Colonic mucosa (tissue), 4 donors: ENCODE results near the gene IMMP2L. TPM values are rescaled to one million over a fixed set of nuclear protein-coding genes. Genes with fewer than 3 reads are reported as not detected.

Source experiments
- DNase-seq: peaks from one replicate; pipeline ENCODE4 v3.0.0-alpha.2; 2020
- H3K27ac ChIP-seq: fragments of 200-600 bp; one replicate; pipeline ENCODE4 v1.8.0; 2021
- H3K27me3 ChIP-seq: fragments of 200-600 bp; one replicate; pipeline ENCODE4 v1.8.0; 2021
- H3K36me3 ChIP-seq: fragments of 200-600 bp; one replicate; pipeline ENCODE4 v1.8.0; 2021
- H3K4me1 ChIP-seq: fragments of 200-600 bp; one replicate; pipeline ENCODE4 v1.8.0; 2021; ENCODE audit warnings: mild to moderate bottlenecking
- H3K4me3 ChIP-seq: fragments of 200-600 bp; one replicate; pipeline ENCODE4 v1.8.0; 2021
- H3K9ac ChIP-seq, 2 donors: one replicate each; pipeline ENCODE4 v1.7.0; 2013; ENCODE audit warnings: control low read depth in 2 of 2, low read depth in 2 of 2, low read length in 2 of 2
- H3K9me3 ChIP-seq: fragments of 200-600 bp; one replicate; pipeline ENCODE4 v1.8.0; 2021
- CTCF ChIP-seq: fragments of 200-600 bp; IDR thresholded peaks from one replicate; pipeline ENCODE4 v1.8.0; 2022; ENCODE audit warnings: antibody characterized with exemption, mild to moderate bottlenecking
- intact Hi-C: fragments of 100-400 bp; cut with DNase I; formaldehyde crosslinking; loops from one replicate; pipeline ENCODE4 v1.14.1; 2022
- total RNA-seq, 2 donors: library from RNA; stranded (reverse); fragmentation: NEBNext Ultra II Directional in 1 of 2; extraction: Animal tissue kit (Norgen Biotek cat#: 25700) in 1 of 2; gene quantifications; one replicate each; pipeline ENCODE4 v1.2.1, GENCODE V29; 2021
- donor health status: healthy.
- donor health status: DM: no; HTN: no; CAD: no.
- donor health status: DM: no; HTN: no; CAD: no.

Gene IMMP2L
- total RNA-seq, 2 donors from 2014 or later, result 13.4 to 15.4 TPM

- Histone ChIP-seq H3K27ac (no peak overlapping the region), H3K9me3 (no peaks in the 10 kb centered on the region), H3K27me3 (no peaks in the 10 kb centered on the region), H3K36me3 (no peaks in the 10 kb centered on the region), H3K9ac (no peak overlapping the region), H3K4me1 (no peaks in the 10 kb centered on the region), H3K4me3 (no peak overlapping the region)
- intact Hi-C loops, result no loop called here
- no peak for DNase-seq
- TF ChIP-seq CTCF, result no peak
Measured at GRCh38 chr7:111129435-111129834, 432.9 kb downstream of the IMMP2L start.

GRCh38 chr7:111126987-111127386, 435.3 kb downstream of the IMMP2L start:
- DNase-seq, result no peak
- intact Hi-C loops, result no loop called here
- Histone ChIP-seq H3K36me3 (no peaks in the 10 kb centered on the region), H3K9ac (no peak overlapping the region), H3K27me3 (no peaks in the 10 kb centered on the region), H3K4me3 (no peak overlapping the region), H3K4me1 (no peaks in the 10 kb centered on the region), H3K27ac (no peak overlapping the region), H3K9me3 (no peaks in the 10 kb centered on the region)
- TF ChIP-seq CTCF, result no peak

- no peaks in the 10 kb centered on the region for H3K4me1 ChIP-seq
- H3K36me3 ChIP-seq, result no peaks in the 10 kb centered on the region
- H3K27me3 ChIP-seq, result no peaks in the 10 kb centered on the region
- no peak overlapping the region for H3K4me3 ChIP-seq
- H3K9me3 ChIP-seq, result no peaks in the 10 kb centered on the region
- no peak overlapping the region for H3K9ac ChIP-seq
- no peak overlapping the region for H3K27ac ChIP-seq
- intact Hi-C loops, result no loop called here
- no peak for TF ChIP-seq CTCF
- no peak for DNase-seq
Measured at GRCh38 chr7:111115966-111116365, 446.3 kb downstream of the IMMP2L start.

GRCh38 chr7:111113263-111114017, 448.9 kb downstream of the IMMP2L start:
- H3K27ac ChIP-seq, result no peak overlapping the region
- intact Hi-C loops, result no loop called here
- no peaks in the 10 kb centered on the region for H3K4me1 ChIP-seq
- H3K4me3 ChIP-seq, result no peak overlapping the region
- H3K27me3 ChIP-seq, result no peaks in the 10 kb centered on the region
- no peak overlapping the region for H3K9ac ChIP-seq
- DNase-seq, result no peak
- no peaks in the 10 kb centered on the region for H3K9me3 ChIP-seq
- no peaks in the 10 kb centered on the region for H3K36me3 ChIP-seq
- TF ChIP-seq CTCF, result no peak

- H3K9me3 ChIP-seq, result no peaks in the 10 kb centered on the region
- H3K27ac ChIP-seq, result no peak overlapping the region
- no peak overlapping the region for H3K9ac ChIP-seq
- no peak for DNase-seq
- intact Hi-C loops, result no loop called here
- TF ChIP-seq CTCF, result no peak
- H3K36me3 ChIP-seq, result no peaks in the 10 kb centered on the region
- no peaks in the 10 kb centered on the region for H3K27me3 ChIP-seq
- no peaks in the 10 kb centered on the region for H3K4me1 ChIP-seq
- H3K4me3 ChIP-seq, result no peak overlapping the region
Measured at GRCh38 chr7:111112439-111112838, 449.9 kb downstream of the IMMP2L start.
